ENCODE data around the gene STRAP.
A peak's percentile ranks its signal among the peaks of the same experiment; 100 is the strongest.
"Not testable (repeated sequence)": the region's sequence is repeated elsewhere in the genome, so short reads cannot be mapped to it uniquely, and the experiment has no call there.

STRAP gene

GRCh38 chr12:15928870-15929571 lies 46.8 kb downstream of the STRAP start:
- no peak for DNase-seq

- DNase-seq, result peak; percentile 29
Observed at GRCh38 chr12:15931590-15932053, 49.4 kb downstream of the STRAP start.

- no peak for DNase-seq
Observed at GRCh38 chr12:15932327-15932726, 50.1 kb downstream of the STRAP start.

- no peak for DNase-seq
Observed at GRCh38 chr12:15932971-15933370, 50.8 kb downstream of the STRAP start.

GRCh38 chr12:15933751-15934150 lies 51.6 kb downstream of the STRAP start:
- no peak for DNase-seq

- DNase-seq, result no peak
Observed at GRCh38 chr12:15936751-15937150, 54.6 kb downstream of the STRAP start.

GRCh38 chr12:15937902-15938301 lies 55.7 kb downstream of the STRAP start:
- no peak for DNase-seq

- peak; percentile 14 for DNase-seq
Observed at GRCh38 chr12:15939111-15939510, 56.9 kb downstream of the STRAP start.

- DNase-seq, result no peak
Observed at GRCh38 chr12:15942475-15942874, 60.3 kb downstream of the STRAP start.

GRCh38 chr12:15943519-15943918 lies 61.3 kb downstream of the STRAP start:
- not testable (repeated sequence) for DNase-seq

GRCh38 chr12:15948461-15948860 lies 66.3 kb downstream of the STRAP start:
- DNase-seq, result peak; percentile 63
